ENCODE measurements around the gene SCP2. TPM values are rescaled to one million over a fixed set of nuclear protein-coding genes. Genes with fewer than 3 reads are reported as not detected.
A peak's percentile ranks its signal among the peaks of the same experiment; 100 is the strongest.
"Not testable (repeated sequence)": the region's sequence is repeated elsewhere in the genome, so short reads cannot be mapped to it uniquely, and the experiment has no call there.

Gene SCP2
- total RNA-seq, 2 donors from 2014 or later: 69.3 to 99.4 TPM

GRCh38 chr1:52976183-52977035 is 49.3 kb downstream of the SCP2 start:
- H3K27ac Mint-ChIP-seq: peak overlapping the region; percentile 81
- no peak overlapping the region for H3K4me3 Mint-ChIP-seq
- Histone ChIP-seq H3K9ac (ENCODE audit: extremely low read depth, low read length, poor library complexity, severe bottlenecking) (no peak overlapping the region), H3K4me3 (ENCODE audit: low read length) (no peak overlapping the region), H3K4me1 (ENCODE audit: control insufficient read depth, insufficient read depth, low read length) (no peaks in the 10 kb centered on the region), H3K9me3 (ENCODE audit: control insufficient read depth, low read length) (no peaks in the 10 kb centered on the region), H3K36me3 (ENCODE audit: control insufficient read depth, insufficient read depth, low read length) (no peaks in the 10 kb centered on the region), H3K27me3 (ENCODE audit: control insufficient read depth, insufficient read depth, low read length, poor library complexity, severe bottlenecking) (no peaks in the 10 kb centered on the region), H3K27ac (ENCODE audit: low read depth, low read length) (no peak overlapping the region)
- TF ChIP-seq CTCF (conservative IDR thresholded peaks at IDR 0.05): no peak
- DNase-seq: peak; percentile 84
- peaks cover 3% of the 10 kb centered on the region for H3K36me3 Mint-ChIP-seq (ENCODE audit: low read depth)
- peaks cover 11% of the 10 kb centered on the region for H3K4me1 Mint-ChIP-seq
- no peaks in the 10 kb centered on the region for H3K9me3 Mint-ChIP-seq
- WGBS, 2 experiments (ENCODE audit: insufficient coverage in 1 of 2, insufficient read length in 1 of 2): 64% methylated on average over 3 of the region's 3 CpGs
- H3K27me3 Mint-ChIP-seq (ENCODE audit: insufficient read depth): no peaks in the 10 kb centered on the region

GRCh38 chr1:52978045-52978444 is 51.0 kb downstream of the SCP2 start:
- H3K4me1 ChIP-seq (ENCODE audit: control insufficient read depth, insufficient read depth, low read length): no peaks in the 10 kb centered on the region
- no peak for TF ChIP-seq CTCF (conservative IDR thresholded peaks at IDR 0.05)
- Mint-ChIP-seq H3K27me3 (ENCODE audit: insufficient read depth) (no peaks in the 10 kb centered on the region), H3K4me3 (no peak overlapping the region), H3K27ac (no peak overlapping the region), H3K36me3 (ENCODE audit: low read depth) (peaks cover 3% of the 10 kb centered on the region), H3K4me1 (peaks cover 11% of the 10 kb centered on the region), H3K9me3 (no peaks in the 10 kb centered on the region)
- WGBS, 2 experiments (ENCODE audit: insufficient coverage in 1 of 2, insufficient read length in 1 of 2): 87 to 88% methylated on average over 1 to 2 of the region's 2 CpGs
- H3K27me3 ChIP-seq (ENCODE audit: control insufficient read depth, insufficient read depth, low read length, poor library complexity, severe bottlenecking): no peaks in the 10 kb centered on the region
- no peak overlapping the region for H3K9ac ChIP-seq (ENCODE audit: extremely low read depth, low read length, poor library complexity, severe bottlenecking)
- H3K4me3 ChIP-seq (ENCODE audit: low read length): no peak overlapping the region
- H3K36me3 ChIP-seq (ENCODE audit: control insufficient read depth, insufficient read depth, low read length): no peaks in the 10 kb centered on the region
- no peak overlapping the region for H3K27ac ChIP-seq (ENCODE audit: low read depth, low read length)
- no peak for DNase-seq
- H3K9me3 ChIP-seq (ENCODE audit: control insufficient read depth, low read length): no peaks in the 10 kb centered on the region

- not testable (repeated sequence) for H3K27me3 Mint-ChIP-seq (ENCODE audit: insufficient read depth); H3K9ac ChIP-seq (ENCODE audit: extremely low read depth, low read length, poor library complexity, severe bottlenecking); H3K27ac ChIP-seq (ENCODE audit: low read depth, low read length); H3K4me3 ChIP-seq (ENCODE audit: low read length); DNase-seq; H3K27me3 ChIP-seq (ENCODE audit: control insufficient read depth, insufficient read depth, low read length, poor library complexity, severe bottlenecking); H3K36me3 Mint-ChIP-seq (ENCODE audit: low read depth); H3K9me3 ChIP-seq (ENCODE audit: control insufficient read depth, low read length); H3K9me3 Mint-ChIP-seq; H3K27ac Mint-ChIP-seq; H3K4me1 ChIP-seq (ENCODE audit: control insufficient read depth, insufficient read depth, low read length); H3K36me3 ChIP-seq (ENCODE audit: control insufficient read depth, insufficient read depth, low read length); H3K4me3 Mint-ChIP-seq
- H3K4me1 Mint-ChIP-seq: peaks cover 11% of the 10 kb centered on the region
Measured at GRCh38 chr1:52992733-52993132, 65.7 kb downstream of the SCP2 start.

Data from endodermal cell (in vitro differentiated cells).